Prostate gland (tissue), 2 donors: ENCODE data around the gene COL24A1.

Source experiments
- CTCF ChIP-seq, 4 experiments: fragments of 200-600 bp in 2 of 4; fragments of 450-650 bp in 2 of 4; sonication (generic) in 2 of 4; IDR thresholded peaks; 1 replicate in 3 of 4; 2 replicates in 1 of 4; pipeline ENCODE4 v1.5.1; 2016 to 2019; ENCODE audit warnings: antibody characterized with exemption in 4 of 4, mild to moderate bottlenecking in 2 of 4, moderate library complexity in 2 of 4
- POLR2AphosphoS5 ChIP-seq: sonication (generic); formaldehyde crosslinking; IDR thresholded peaks from one replicate; pipeline ENCODE4 v1.6.1; 2017; ENCODE audit warnings: antibody characterized with exemption

DNA sequence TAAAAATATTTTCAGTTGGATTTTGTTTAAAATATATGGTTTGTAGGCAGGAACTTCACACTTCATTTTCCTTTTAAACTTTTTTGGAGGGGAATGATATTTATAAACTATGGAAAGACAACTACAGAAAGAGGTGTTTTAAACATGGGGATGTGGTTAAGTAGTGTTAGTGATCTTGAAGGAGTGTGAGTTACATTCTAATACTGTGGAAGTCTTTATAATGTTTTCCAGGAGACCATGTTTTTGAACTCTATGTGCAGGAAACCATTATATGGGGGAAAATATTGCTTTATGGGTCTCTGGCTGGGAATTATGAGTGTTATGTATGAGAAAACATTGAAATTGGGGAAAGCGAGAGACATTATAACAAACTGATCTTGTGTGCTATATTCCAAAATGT is 35.8 kb upstream of the COL24A1 start:
- no peak for TF ChIP-seq CTCF (IDR thresholded peaks at IDR 0.05)
- no peak for TF ChIP-seq POLR2AphosphoS5
